Measurements from ENCODE around the gene GSS.

GRCh38 chr20:34971561-34972235, 16.1 kb upstream of the GSS start:
- TF ChIP-seq CTCF (IDR thresholded peaks at IDR 0.05) (no peak), POLR2A (IDR thresholded peaks at IDR 0.05) (no peak), POLR2AphosphoS5 (IDR thresholded peaks at IDR 0.05) (no peak), EP300 (IDR thresholded peaks at IDR 0.05) (no peak)

Data from upper lobe of left lung (tissue), 4 donors.